D721Med (cell line): ENCODE results near the gene GABRA5.

Source experiments
- DNase-seq: peaks from one replicate; pipeline ENCODE4 v3.0.0; 2011; ENCODE audit warnings: low spot score; ENCODE audit not compliant: insufficient read length
- FAIRE-seq: peaks from 2 replicates; lab custom pipeline; 2011; peaks lifted over from hg19 to GRCh38; lab: Jason Lieb, UNC
- CTCF ChIP-seq: IDR thresholded peaks from 2 replicates; pipeline ENCODE4 v1.5.1; 2012; ENCODE audit warnings: mild to moderate bottlenecking, control low read depth; ENCODE audit not compliant: insufficient read depth; ENCODE audit errors: missing control alignments

The GABRA5 gene

GRCh38 chr15:26926081-26926480, 59.2 kb downstream of the GABRA5 start:
- DNase-seq (no peak), FAIRE-seq (no peak)
- no peak for TF ChIP-seq CTCF

- no peak for TF ChIP-seq CTCF
- DNase-seq, result no peak
- FAIRE-seq, result no peak
Observed at GRCh38 chr15:26928051-26928450, 61.2 kb downstream of the GABRA5 start.

- DNase-seq (no peak), FAIRE-seq (no peak)
Observed at GRCh38 chr15:26929588-26929987, 62.7 kb downstream of the GABRA5 start.

GRCh38 chr15:26934848-26935247, 68.0 kb downstream of the GABRA5 start:
- FAIRE-seq (no peak), DNase-seq (no peak)
- no peak for TF ChIP-seq CTCF

More at GRCh38 chr15:26929588-26929987, 62.7 kb downstream of the GABRA5 start:
- TF ChIP-seq CTCF, result no peak

- DNase-seq (no peak), FAIRE-seq (no peak)
- TF ChIP-seq CTCF, result no peak
Observed at GRCh38 chr15:26935322-26935721, 68.5 kb downstream of the GABRA5 start.

- DNase-seq, result no peak
- TF ChIP-seq CTCF, result no peak
- FAIRE-seq, result no peak
Observed at GRCh38 chr15:26936502-26936901, 69.6 kb downstream of the GABRA5 start.

- no peak for TF ChIP-seq CTCF
- DNase-seq (no peak), FAIRE-seq (no peak)
Observed at GRCh38 chr15:26937134-26937533, 70.3 kb downstream of the GABRA5 start.
